Neural progenitor cell (in vitro differentiated cells): ENCODE results near the gene LAMA2. TPM values are rescaled to one million over a fixed set of nuclear protein-coding genes. Genes with fewer than 3 reads are reported as not detected.
A peak's percentile ranks its signal among the peaks of the same experiment; 100 is the strongest.

Experiments
- DNase-seq: peaks from one replicate; pipeline ENCODE4 v3.0.0-alpha.2; 2016; ENCODE audit warnings: low spot score
- H2AFZ ChIP-seq: fragments of 200-600 bp; sonication (generic); replicated peaks from 2 replicates; pipeline ENCODE4 v1.6.1; 2016; ENCODE audit warnings: antibody characterized with exemption
- H3F3A ChIP-seq: fragments of 200-600 bp; sonication (generic); 2 replicates; pipeline ENCODE4 v1.6.1; 2016; ENCODE audit warnings: antibody characterized with exemption, low read depth
- H3K27ac ChIP-seq: fragments of 200-600 bp; sonication (generic); 2 replicates; pipeline ENCODE4 v1.5.1; 2016; ENCODE audit warnings: mild to moderate bottlenecking
- H3K27me3 ChIP-seq: fragments of 200-600 bp; sonication (generic); 2 replicates; pipeline ENCODE4 v1.6.1; 2016; ENCODE audit warnings: mild to moderate bottlenecking, moderate library complexity
- H3K36me3 ChIP-seq: fragments of 200-600 bp; sonication (generic); 2 replicates; pipeline ENCODE4 v1.5.1; 2016
- H3K4me1 ChIP-seq: fragments of 200-600 bp; sonication (generic); 2 replicates; pipeline ENCODE4 v1.6.1; 2016; ENCODE audit warnings: mixed run types
- H3K4me2 ChIP-seq: fragments of 200-600 bp; sonication (generic); 2 replicates; pipeline ENCODE4 v1.6.1; 2016
- H3K4me3 ChIP-seq: fragments of 200-600 bp; sonication (generic); 2 replicates; pipeline ENCODE4 v1.5.1; 2016
- H3K79me2 ChIP-seq: fragments of 200-600 bp; sonication (generic); 2 replicates; pipeline ENCODE4 v1.6.1; 2016; ENCODE audit warnings: low read depth
- H3K9ac ChIP-seq: fragments of 200-600 bp; sonication (generic); 2 replicates; pipeline ENCODE4 v1.6.1; 2016
- H3K9me3 ChIP-seq: fragments of 200-600 bp; sonication (generic); 2 replicates; pipeline ENCODE4 v1.5.1; 2016; ENCODE audit warnings: low read depth
- H4K20me1 ChIP-seq: fragments of 200-600 bp; sonication (generic); 2 replicates; pipeline ENCODE4 v1.6.1; 2016; ENCODE audit warnings: low read depth
- H3K27ac Mint-ChIP-seq: 3 replicates; pipeline ENCODE4 v1.8.0; 2021; ENCODE audit warnings: mixed read lengths
- H3K27me3 Mint-ChIP-seq: 2 replicates; pipeline ENCODE4 v1.8.0; 2022; ENCODE audit warnings: low read depth, mild to moderate bottlenecking, inconsistent platforms, moderate library complexity, mixed read lengths; ENCODE audit not compliant: insufficient read depth
- H3K36me3 Mint-ChIP-seq: 3 replicates; pipeline ENCODE4 v1.8.0; 2021; ENCODE audit warnings: mixed read lengths
- H3K4me1 Mint-ChIP-seq: 3 replicates; pipeline ENCODE4 v1.8.0; 2021; ENCODE audit warnings: mixed read lengths
- H3K4me3 Mint-ChIP-seq: 3 replicates; pipeline ENCODE4 v1.8.0; 2021; ENCODE audit warnings: mild to moderate bottlenecking, moderate library complexity, mixed read lengths
- H3K9me3 Mint-ChIP-seq: 3 replicates; pipeline ENCODE4 v1.8.0; 2020; ENCODE audit warnings: mixed read lengths
- EZH2 ChIP-seq: fragments of 200-600 bp; sonication (generic); IDR thresholded peaks from 2 replicates; pipeline ENCODE4 v1.6.1; 2017; ENCODE audit warnings: antibody characterized with exemption, mild to moderate bottlenecking, moderate library complexity
- EZH2phosphoT487 ChIP-seq: fragments of 200-600 bp; sonication (generic); IDR thresholded peaks from 2 replicates; pipeline ENCODE4 v1.6.1; 2017; ENCODE audit warnings: antibody characterized with exemption
- total RNA-seq: library from RNA; depleted of rRNA; stranded (reverse); fragments of >200 nt; gene quantifications from 2 replicates; pipeline ENCODE4 v1.2.3, GENCODE V29; 2015; ENCODE audit warnings: low replicate concordance
- TF ChIP-seq, protein P1 (sequence below): fragments of 200-600 bp; sonication (generic); IDR thresholded peaks from 2 replicates; pipeline ENCODE4 v1.5.1; 2017; ENCODE audit warnings: antibody characterized with exemption, mild to moderate bottlenecking

LAMA2 gene
- total RNA-seq, 1 donor from 2014 or later, result 1.5 TPM

DNA sequence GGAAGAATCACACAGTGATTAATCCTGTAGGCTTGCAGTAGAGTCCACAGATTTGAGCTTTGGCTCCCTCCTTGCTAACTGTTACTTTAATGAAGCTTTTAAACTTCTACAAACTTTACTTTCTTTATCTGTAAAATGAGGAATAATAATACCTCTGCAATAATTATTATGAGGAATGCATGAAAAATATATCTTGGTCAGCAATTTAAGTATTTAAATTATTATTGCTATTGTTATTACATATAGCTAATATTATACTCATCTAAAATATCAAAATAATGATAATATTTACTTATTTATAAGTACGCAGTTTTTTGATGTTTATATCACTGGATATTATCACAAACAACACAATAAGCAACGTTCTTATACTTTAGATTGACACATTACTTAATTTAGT lies 38.3 kb upstream of the LAMA2 start:
- Mint-ChIP-seq H3K4me3 (no peak overlapping the region), H3K27me3 (peaks cover 2% of the 10 kb centered on the region), H3K27ac (no peak overlapping the region), H3K4me1 (peaks cover 28% of the 10 kb centered on the region), H3K36me3 (no peaks in the 10 kb centered on the region), H3K9me3 (peaks cover 9% of the 10 kb centered on the region)
- H3K27ac ChIP-seq, result no peak overlapping the region
- TF ChIP-seq, protein P1, sequence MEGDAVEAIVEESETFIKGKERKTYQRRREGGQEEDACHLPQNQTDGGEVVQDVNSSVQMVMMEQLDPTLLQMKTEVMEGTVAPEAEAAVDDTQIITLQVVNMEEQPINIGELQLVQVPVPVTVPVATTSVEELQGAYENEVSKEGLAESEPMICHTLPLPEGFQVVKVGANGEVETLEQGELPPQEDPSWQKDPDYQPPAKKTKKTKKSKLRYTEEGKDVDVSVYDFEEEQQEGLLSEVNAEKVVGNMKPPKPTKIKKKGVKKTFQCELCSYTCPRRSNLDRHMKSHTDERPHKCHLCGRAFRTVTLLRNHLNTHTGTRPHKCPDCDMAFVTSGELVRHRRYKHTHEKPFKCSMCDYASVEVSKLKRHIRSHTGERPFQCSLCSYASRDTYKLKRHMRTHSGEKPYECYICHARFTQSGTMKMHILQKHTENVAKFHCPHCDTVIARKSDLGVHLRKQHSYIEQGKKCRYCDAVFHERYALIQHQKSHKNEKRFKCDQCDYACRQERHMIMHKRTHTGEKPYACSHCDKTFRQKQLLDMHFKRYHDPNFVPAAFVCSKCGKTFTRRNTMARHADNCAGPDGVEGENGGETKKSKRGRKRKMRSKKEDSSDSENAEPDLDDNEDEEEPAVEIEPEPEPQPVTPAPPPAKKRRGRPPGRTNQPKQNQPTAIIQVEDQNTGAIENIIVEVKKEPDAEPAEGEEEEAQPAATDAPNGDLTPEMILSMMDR, result no peak
- no peak for TF ChIP-seq EZH2phosphoT487
- TF ChIP-seq EZH2, result no peak
- H3K4me3 ChIP-seq, result no peak overlapping the region
- no peak for DNase-seq
- no peaks in the 10 kb centered on the region for H3K79me2 ChIP-seq
- H3K4me2 ChIP-seq, result no peak overlapping the region
- H3K36me3 ChIP-seq, result no peaks in the 10 kb centered on the region
- peaks cover 27% of the 10 kb centered on the region for H3F3A ChIP-seq
- no peaks in the 10 kb centered on the region for H3K9me3 ChIP-seq
- H4K20me1 ChIP-seq, result no peaks in the 10 kb centered on the region
- H3K4me1 ChIP-seq, result peaks cover 24% of the 10 kb centered on the region
- H2AFZ ChIP-seq, result no peak overlapping the region
- H3K9ac ChIP-seq, result no peak overlapping the region
- no peaks in the 10 kb centered on the region for H3K27me3 ChIP-seq

DNA sequence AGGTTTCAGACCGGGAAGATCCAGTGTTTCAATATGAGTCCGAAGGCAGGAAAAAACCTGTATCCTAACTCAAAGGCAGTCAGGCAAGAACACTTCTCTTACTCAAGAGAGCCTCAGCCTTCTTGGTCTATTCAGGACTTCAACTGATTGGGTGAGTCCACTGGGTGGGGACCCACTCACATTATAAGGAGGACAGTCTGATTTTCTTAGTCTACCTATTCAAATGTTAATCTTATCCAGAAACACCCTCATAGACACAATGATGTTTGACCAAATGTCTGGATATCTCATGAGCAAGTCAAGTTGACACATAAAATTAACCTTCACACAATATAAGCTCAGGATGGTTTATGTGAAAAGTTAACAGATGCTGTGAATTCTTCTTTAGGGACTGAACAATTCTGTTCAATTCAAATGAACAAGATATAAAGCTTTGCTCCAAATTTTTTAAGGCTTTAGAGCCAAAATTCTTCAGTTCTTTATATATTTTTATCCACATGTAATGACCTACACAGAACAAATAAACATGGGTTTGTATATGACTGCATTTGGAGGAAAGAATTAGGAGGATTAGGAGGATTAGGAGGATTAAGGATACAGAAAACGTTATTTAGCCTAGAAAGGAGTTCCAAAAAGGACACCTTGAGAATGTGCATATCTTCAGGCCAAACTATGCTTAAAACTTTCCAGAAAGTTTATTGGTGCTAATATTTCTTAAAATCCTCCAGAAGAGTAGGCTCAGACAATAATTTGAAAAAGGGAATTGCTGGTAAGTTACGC lies 35.3 kb upstream of the LAMA2 start:
- Histone ChIP-seq H3K4me3 (peak overlapping the region; percentile 14), H3K4me1 (peaks cover 36% of the 10 kb centered on the region), H3K79me2 (no peaks in the 10 kb centered on the region), H3K27ac (peak overlapping the region; percentile 59), H3K9ac (no peak overlapping the region), H3K36me3 (no peaks in the 10 kb centered on the region), H4K20me1 (no peaks in the 10 kb centered on the region), H3F3A (peaks cover 27% of the 10 kb centered on the region), H3K4me2 (peak overlapping the region; percentile 65), H3K27me3 (no peaks in the 10 kb centered on the region), H3K9me3 (no peaks in the 10 kb centered on the region), H2AFZ (no peak overlapping the region)
- Mint-ChIP-seq H3K36me3 (no peaks in the 10 kb centered on the region), H3K4me3 (peak overlapping the region; percentile 59), H3K27me3 (peaks cover 6% of the 10 kb centered on the region), H3K27ac (peak overlapping the region; percentile 100), H3K9me3 (peaks cover 10% of the 10 kb centered on the region), H3K4me1 (peaks cover 36% of the 10 kb centered on the region)
- peak; percentile 40 for TF ChIP-seq EZH2phosphoT487
- TF ChIP-seq, protein P1, result no peak
- peak; percentile 31 for DNase-seq

DNA sequence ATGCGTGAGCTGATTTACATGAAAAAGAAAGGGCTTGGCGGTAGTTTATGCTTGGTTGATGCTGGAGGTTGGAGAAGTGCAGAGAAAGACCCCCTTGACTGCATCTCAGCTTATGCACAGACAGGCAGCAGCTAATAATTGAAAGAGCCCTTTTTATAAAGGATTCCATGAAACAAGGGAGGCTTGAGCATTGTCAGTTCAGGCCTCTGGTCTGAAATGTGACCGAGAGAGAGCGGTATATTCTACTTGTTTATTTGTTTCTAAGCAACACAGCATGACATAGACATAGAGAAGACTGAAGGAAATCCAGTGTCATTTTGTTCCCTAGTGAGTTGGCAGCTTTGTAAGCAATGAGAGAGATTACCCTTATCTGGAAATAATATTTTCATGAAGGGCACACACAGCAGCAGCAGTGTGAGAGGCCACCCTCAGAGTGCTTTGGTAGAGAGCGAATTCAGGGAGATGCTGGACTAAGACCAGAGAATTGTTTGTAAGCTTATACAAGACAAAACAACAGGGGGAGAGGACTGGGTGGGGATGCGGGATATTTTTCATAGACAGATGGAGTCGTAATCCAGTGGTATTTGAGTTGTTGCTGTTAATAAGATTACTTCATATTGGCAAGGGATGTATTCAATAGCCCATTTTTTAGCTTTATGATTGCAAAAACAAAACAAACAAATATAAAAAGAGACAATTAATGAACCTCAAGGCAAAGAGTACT lies 34.6 kb upstream of the LAMA2 start:
- Histone ChIP-seq H3K79me2 (no peaks in the 10 kb centered on the region), H3F3A (peaks cover 27% of the 10 kb centered on the region), H3K4me1 (peaks cover 36% of the 10 kb centered on the region), H3K27me3 (no peaks in the 10 kb centered on the region), H3K4me3 (peak overlapping the region; percentile 14), H2AFZ (no peak overlapping the region), H3K36me3 (no peaks in the 10 kb centered on the region), H4K20me1 (no peaks in the 10 kb centered on the region), H3K4me2 (peak overlapping the region; percentile 65), H3K9me3 (no peaks in the 10 kb centered on the region), H3K27ac (peak overlapping the region; percentile 59), H3K9ac (no peak overlapping the region)
- H3K36me3 Mint-ChIP-seq, result no peaks in the 10 kb centered on the region
- H3K27ac Mint-ChIP-seq, result peak overlapping the region; percentile 100
- peaks cover 36% of the 10 kb centered on the region for H3K4me1 Mint-ChIP-seq
- DNase-seq, result peak; percentile 71
- H3K9me3 Mint-ChIP-seq, result peaks cover 10% of the 10 kb centered on the region
- H3K4me3 Mint-ChIP-seq, result peak overlapping the region; percentile 59
- H3K27me3 Mint-ChIP-seq, result peaks cover 6% of the 10 kb centered on the region
- no peak for TF ChIP-seq EZH2
- TF ChIP-seq EZH2phosphoT487, result no peak
- TF ChIP-seq, protein P1, result no peak
